Hepatocyte (in vitro differentiated cells): ENCODE data around the gene BRI3. TPM values are rescaled to one million over a fixed set of nuclear protein-coding genes. Genes with fewer than 3 reads are reported as not detected.

ENCODE experiments used
- DNase-seq: peaks from one replicate; pipeline ENCODE4 v3.0.0-alpha.2; 2016; ENCODE audit warnings: low spot score
- H2AFZ ChIP-seq: fragments of 200-600 bp; sonication (generic); 2 replicates; pipeline ENCODE4 v1.6.0; 2016; ENCODE audit warnings: antibody characterized with exemption, mild to moderate bottlenecking
- H3K27ac ChIP-seq: fragments of 200-600 bp; sonication (generic); 2 replicates; pipeline ENCODE4 v1.5.1; 2016; ENCODE audit warnings: mild to moderate bottlenecking
- H3K27me3 ChIP-seq: fragments of 200-600 bp; sonication (generic); 2 replicates; pipeline ENCODE4 v1.6.1; 2016
- H3K36me3 ChIP-seq: fragments of 200-600 bp; sonication (generic); replicated peaks from 2 replicates; pipeline ENCODE4 v1.5.1; 2016; ENCODE audit warnings: low read depth; ENCODE audit not compliant: insufficient read depth
- H3K4me1 ChIP-seq: fragments of 200-600 bp; sonication (generic); 2 replicates; pipeline ENCODE4 v1.5.1; 2016; ENCODE audit warnings: mild to moderate bottlenecking, moderate library complexity; ENCODE audit not compliant: insufficient read depth
- H3K4me2 ChIP-seq: fragments of 200-600 bp; sonication (generic); 2 replicates; pipeline ENCODE4 v1.6.0; 2016
- H3K4me3 ChIP-seq: fragments of 200-600 bp; sonication (generic); 2 replicates; pipeline ENCODE4 v1.5.1; 2016; ENCODE audit warnings: mild to moderate bottlenecking
- H3K79me2 ChIP-seq: fragments of 200-600 bp; sonication (generic); 2 replicates; pipeline ENCODE4 v1.6.0; 2017; ENCODE audit warnings: mild to moderate bottlenecking
- H3K9me2 ChIP-seq: fragments of 200-600 bp; sonication (generic); replicated peaks from 2 replicates; pipeline ENCODE4 v1.6.0; 2017; ENCODE audit warnings: mild to moderate bottlenecking; ENCODE audit not compliant: insufficient read depth
- H3K9me3 ChIP-seq: fragments of 200-600 bp; sonication (generic); 2 replicates; pipeline ENCODE4 v1.5.1; 2016; ENCODE audit warnings: low read depth, mild to moderate bottlenecking
- H4K20me1 ChIP-seq: fragments of 200-600 bp; sonication (generic); 2 replicates; pipeline ENCODE4 v1.6.0; 2016; ENCODE audit warnings: mild to moderate bottlenecking; ENCODE audit not compliant: insufficient read depth, poor library complexity, severe bottlenecking
- CTCF ChIP-seq: fragments of 200-600 bp; sonication (generic); IDR thresholded peaks from 2 replicates; pipeline ENCODE4 v1.5.1; 2016; ENCODE audit warnings: antibody characterized with exemption, mild to moderate bottlenecking; ENCODE audit not compliant: poor library complexity
- EZH2 ChIP-seq: fragments of 200-600 bp; sonication (generic); IDR thresholded peaks from 2 replicates; pipeline ENCODE4 v1.6.1; 2016; ENCODE audit warnings: antibody characterized with exemption, mild to moderate bottlenecking, borderline replicate concordance
- EZH2phosphoT487 ChIP-seq: fragments of 200-600 bp; sonication (generic); IDR thresholded peaks from one replicate; pipeline ENCODE4 v1.6.1; 2018; ENCODE audit warnings: antibody characterized with exemption, mild to moderate bottlenecking, low read depth, moderate library complexity; ENCODE audit not compliant: unreplicated experiment, severe bottlenecking
- WGBS: methylation state at CpG from one replicate; pipeline ENCODE4 v1.1.6; 2016; ENCODE audit warnings: low lambda C conversion rate; ENCODE audit errors: missing lambda C conversion rate; 5-methylcytosine and 5-hydroxymethylcytosine counted together
- polyA plus RNA-seq: library from polyadenylated mRNA; unstranded; fragments of >200 nt; fragmentation: Nextera tagmentation; extraction: Ambion mirVana; gene quantifications from 2 replicates; pipeline ENCODE4 v1.2.1, GENCODE V29; 2016
- total RNA-seq: library from RNA; depleted of rRNA; stranded (reverse); fragments of >200 nt; gene quantifications from 2 replicates; pipeline ENCODE4 v1.2.3, GENCODE V29; 2014

BRI3 gene
- total and polyA plus RNA-seq, 2 experiments from 2014 or later, result 71.5 to 101 TPM

GRCh38 chr7:98280296-98280695 is 1.2 kb upstream of the BRI3 start:
- DNase-seq, result no peak
- no peak for TF ChIP-seq CTCF
- no peak for TF ChIP-seq EZH2
- H3K79me2 ChIP-seq, result peaks cover 36% of the 10 kb centered on the region
- no peaks in the 10 kb centered on the region for H3K27me3 ChIP-seq
- no peaks in the 10 kb centered on the region for H3K9me2 ChIP-seq
- H2AFZ ChIP-seq, result no peak overlapping the region
- peak overlapping the region; percentile 97 for H3K27ac ChIP-seq
- peak overlapping the region; percentile 97 for H3K4me2 ChIP-seq
- peak overlapping the region; percentile 54 for H3K4me3 ChIP-seq
- H3K4me1 ChIP-seq, result peaks cover 40% of the 10 kb centered on the region
- no peaks in the 10 kb centered on the region for H3K36me3 ChIP-seq
- peaks cover 26% of the 10 kb centered on the region for H4K20me1 ChIP-seq
- 57% methylated on average over 6 of the region's 7 CpGs for WGBS
- H3K9me3 ChIP-seq, result no peaks in the 10 kb centered on the region

GRCh38 chr7:98281757-98282606 is 496 bp downstream of the BRI3 start:
- TF ChIP-seq EZH2phosphoT487 (no peak), CTCF (no peak), EZH2 (no peak)

GRCh38 chr7:98282703-98283102 is 1.2 kb downstream of the BRI3 start:
- peaks cover 46% of the 10 kb centered on the region for H3K4me1 ChIP-seq
- no peaks in the 10 kb centered on the region for H3K27me3 ChIP-seq
- no peaks in the 10 kb centered on the region for H3K9me3 ChIP-seq
- no peak overlapping the region for H2AFZ ChIP-seq
- 31% methylated on average over 16 of the region's 16 CpGs for WGBS
- TF ChIP-seq CTCF (no peak), EZH2 (no peak), EZH2phosphoT487 (no peak)
- peaks cover 50% of the 10 kb centered on the region for H4K20me1 ChIP-seq
- no peaks in the 10 kb centered on the region for H3K36me3 ChIP-seq
- DNase-seq, result peak; percentile 13
- peak overlapping the region; percentile 98 for H3K4me3 ChIP-seq
- H3K9me2 ChIP-seq, result no peaks in the 10 kb centered on the region
- peak overlapping the region; percentile 96 for H3K4me2 ChIP-seq
- peak overlapping the region; percentile 95 for H3K27ac ChIP-seq
- peaks cover 60% of the 10 kb centered on the region for H3K79me2 ChIP-seq

More at GRCh38 chr7:98281757-98282606, 496 bp downstream of the BRI3 start:
- DNase-seq, result peak; percentile 64
- Histone ChIP-seq H3K79me2 (peaks cover 53% of the 10 kb centered on the region), H2AFZ (peak overlapping the region; percentile 45), H3K27me3 (no peaks in the 10 kb centered on the region), H3K9me3 (no peaks in the 10 kb centered on the region), H3K27ac (peak overlapping the region; percentile 95), H3K4me3 (peak overlapping the region; percentile 98), H3K9me2 (no peaks in the 10 kb centered on the region), H4K20me1 (peaks cover 43% of the 10 kb centered on the region), H3K4me1 (peaks cover 47% of the 10 kb centered on the region), H3K4me2 (peak overlapping the region; percentile 96), H3K36me3 (no peaks in the 10 kb centered on the region)
- 2% methylated on average over 26 of the region's 77 CpGs for WGBS
